Neural cell (in vitro differentiated cells): ENCODE results near the gene PSMA7.

Experiments used
- EZH2 ChIP-seq: fragments of 200-600, 300-800 bp; shearing (Covaris generic), sonication (generic); IDR thresholded peaks from 2 replicates; pipeline ENCODE4 v1.6.1; 2014; ENCODE audit warnings: antibody characterized with exemption, low read length, borderline replicate concordance, mild to moderate bottlenecking; ENCODE audit not compliant: insufficient read depth, poor library complexity, severe bottlenecking
- MXI1 ChIP-seq: fragments of 450-650 bp; conservative IDR thresholded peaks from 2 replicates; pipeline ENCODE4 v1.6.1; 2014; ENCODE audit warnings: antibody characterized with exemption, mild to moderate bottlenecking; ENCODE audit not compliant: poor library complexity, severe bottlenecking
- POLR2AphosphoS5 ChIP-seq: IDR thresholded peaks from 2 replicates; pipeline ENCODE4 v1.6.1; 2012
- RAD21 ChIP-seq: fragments of 450-650 bp; conservative IDR thresholded peaks from 2 replicates; pipeline ENCODE4 v1.6.1; 2014; ENCODE audit warnings: antibody characterized with exemption, mild to moderate bottlenecking, moderate library complexity
- TF ChIP-seq, protein P1 (sequence below): fragments of 450-650 bp; IDR thresholded peaks from 2 replicates; pipeline ENCODE4 v1.5.1; 2014; ENCODE audit warnings: antibody characterized with exemption, mild to moderate bottlenecking, moderate library complexity; ENCODE audit not compliant: poor library complexity, severe bottlenecking

DNA sequence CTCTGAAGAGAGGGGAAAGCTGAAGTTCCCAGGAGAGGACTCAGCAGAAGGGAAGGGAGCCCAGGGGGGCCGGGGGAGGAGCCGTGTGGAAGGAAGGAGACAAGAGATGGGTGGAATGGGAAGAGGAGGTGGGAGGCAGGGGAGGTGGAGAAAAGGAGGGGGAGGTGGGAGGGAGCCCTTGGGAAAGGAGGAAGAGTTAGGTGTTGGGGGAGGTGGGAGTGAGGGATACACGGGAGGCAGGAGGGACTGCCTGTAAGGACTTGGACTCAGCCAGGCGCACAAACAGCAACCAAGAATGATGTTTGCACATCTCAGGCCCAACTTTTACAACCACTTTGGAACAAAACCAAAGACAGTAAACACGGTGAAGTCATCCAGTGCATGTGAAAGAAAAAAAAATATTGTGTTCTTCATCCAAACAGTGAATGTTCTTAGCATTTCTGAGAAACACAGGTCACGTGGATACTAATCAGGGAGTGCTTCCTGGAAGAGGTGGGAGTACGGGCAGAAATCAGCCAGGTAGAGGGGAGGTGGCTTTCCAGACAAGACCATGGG lies 38.3 kb downstream of the PSMA7 start:
- no peak for TF ChIP-seq EZH2
- TF ChIP-seq, protein P1, sequence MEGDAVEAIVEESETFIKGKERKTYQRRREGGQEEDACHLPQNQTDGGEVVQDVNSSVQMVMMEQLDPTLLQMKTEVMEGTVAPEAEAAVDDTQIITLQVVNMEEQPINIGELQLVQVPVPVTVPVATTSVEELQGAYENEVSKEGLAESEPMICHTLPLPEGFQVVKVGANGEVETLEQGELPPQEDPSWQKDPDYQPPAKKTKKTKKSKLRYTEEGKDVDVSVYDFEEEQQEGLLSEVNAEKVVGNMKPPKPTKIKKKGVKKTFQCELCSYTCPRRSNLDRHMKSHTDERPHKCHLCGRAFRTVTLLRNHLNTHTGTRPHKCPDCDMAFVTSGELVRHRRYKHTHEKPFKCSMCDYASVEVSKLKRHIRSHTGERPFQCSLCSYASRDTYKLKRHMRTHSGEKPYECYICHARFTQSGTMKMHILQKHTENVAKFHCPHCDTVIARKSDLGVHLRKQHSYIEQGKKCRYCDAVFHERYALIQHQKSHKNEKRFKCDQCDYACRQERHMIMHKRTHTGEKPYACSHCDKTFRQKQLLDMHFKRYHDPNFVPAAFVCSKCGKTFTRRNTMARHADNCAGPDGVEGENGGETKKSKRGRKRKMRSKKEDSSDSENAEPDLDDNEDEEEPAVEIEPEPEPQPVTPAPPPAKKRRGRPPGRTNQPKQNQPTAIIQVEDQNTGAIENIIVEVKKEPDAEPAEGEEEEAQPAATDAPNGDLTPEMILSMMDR: no peak
- TF ChIP-seq MXI1: no peak
- no peak for TF ChIP-seq POLR2AphosphoS5
- no peak for TF ChIP-seq RAD21
